Esophagus (tissue), 2 donors: ENCODE measurements around the gene PAGR1. TPM values are rescaled to one million over a fixed set of nuclear protein-coding genes. Genes with fewer than 3 reads are reported as not detected.
"Not testable (repeated sequence)": the region's sequence is repeated elsewhere in the genome, so short reads cannot be mapped to it uniquely, and the experiment has no call there.

Experiments used
- H3K27ac ChIP-seq, 2 donors: one replicate each; pipeline ENCODE4 v1.5.1; 2013; ENCODE audit warnings: low read depth in 2 of 2, mild to moderate bottlenecking in 2 of 2, inconsistent platforms in 1 of 2, low read length in 1 of 2, moderate library complexity in 1 of 2
- H3K27me3 ChIP-seq, 2 donors: one replicate each; pipeline ENCODE4 v1.6.1; 2013; ENCODE audit warnings: low read length in 2 of 2, control low read depth in 1 of 2, mild to moderate bottlenecking in 1 of 2; ENCODE audit not compliant: insufficient read depth in 2 of 2, control insufficient read depth in 1 of 2
- H3K36me3 ChIP-seq, 2 donors: one replicate each; pipeline ENCODE4 v1.6.1; 2013; ENCODE audit warnings: low read length in 1 of 2; ENCODE audit not compliant: control insufficient read depth in 2 of 2, insufficient read depth in 2 of 2
- H3K4me1 ChIP-seq, 2 donors: one replicate each; pipeline ENCODE4 v1.6.1; 2013; ENCODE audit warnings: low read length in 1 of 2; ENCODE audit not compliant: control insufficient read depth in 2 of 2, insufficient read depth in 2 of 2
- H3K4me3 ChIP-seq, 2 donors: one replicate each; pipeline ENCODE4 v1.5.1; 2013; ENCODE audit warnings: low read length in 2 of 2, mild to moderate bottlenecking in 2 of 2, low read depth in 1 of 2, moderate library complexity in 1 of 2
- H3K9me3 ChIP-seq, 2 donors: one replicate each; pipeline ENCODE4 v1.6.1; 2013; ENCODE audit warnings: mild to moderate bottlenecking in 2 of 2, low read depth in 1 of 2, low read length in 1 of 2, moderate library complexity in 1 of 2; ENCODE audit not compliant: control insufficient read depth in 2 of 2, insufficient read depth in 1 of 2
- WGBS, 2 donors: extraction: QIAGEN DNeasy Blood & Tissue Kit; methylation state at CpG; one replicate each; pipeline ENCODE4 v1.1.7; 2013; 5-methylcytosine and 5-hydroxymethylcytosine counted together
- polyA plus RNA-seq, 2 donors: library from polyadenylated mRNA; stranded (reverse); fragments of 200-250 nt; gene quantifications; one replicate each; pipeline ENCODE4 v1.2.3, GENCODE V29; 2013
- donor health status: healthy with polysubstance abuse.
- donor health status: Bipolar disorder and iron deficiency.

PAGR1 gene
- polyA plus RNA-seq, 2 donors, result 23.2 to 32.4 TPM

DNA sequence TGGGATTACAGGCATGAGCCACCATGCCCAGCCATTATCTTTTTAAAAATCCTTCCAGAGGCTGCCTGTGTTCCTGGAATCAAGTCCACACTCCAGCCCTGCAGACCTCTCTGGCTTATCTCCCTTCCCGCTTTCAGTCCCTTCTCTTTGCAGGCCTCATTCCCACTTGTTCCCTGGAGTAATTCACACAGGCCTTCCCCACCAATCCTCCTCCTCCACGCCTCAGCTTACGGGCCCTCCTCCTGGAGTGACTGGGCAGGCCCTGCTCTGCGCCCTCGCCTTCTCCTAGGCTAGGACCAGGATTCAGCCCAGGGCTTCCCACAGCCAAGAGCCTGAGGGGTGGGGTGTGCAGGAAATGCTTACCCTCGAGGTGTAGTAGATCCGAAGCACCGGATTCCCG lies 44.3 kb downstream of the PAGR1 start:
- WGBS, 2 donors, result 87 to 90% methylated on average over 9 of the region's 9 CpGs
- H3K36me3 ChIP-seq, result peaks cover 4 to 23% of the 10 kb centered on the region in 2 donors
- H3K27ac ChIP-seq, result no peak overlapping the region
- no peaks in the 10 kb centered on the region for H3K27me3 ChIP-seq
- no peak overlapping the region for H3K4me3 ChIP-seq
- H3K9me3 ChIP-seq, result no peaks in the 10 kb centered on the region
- H3K4me1 ChIP-seq, result peaks cover 2 to 7% of the 10 kb centered on the region in 2 donors

- WGBS, 2 donors, result 1 to 2% methylated on average over 27 of the region's 27 CpGs
- peak overlapping the region; percentile 82 for H3K27ac ChIP-seq
- peaks cover 4 to 23% of the 10 kb centered on the region in 2 donors for H3K36me3 ChIP-seq
- H3K9me3 ChIP-seq, result no peaks in the 10 kb centered on the region
- peaks cover 2 to 7% of the 10 kb centered on the region in 2 donors for H3K4me1 ChIP-seq
- H3K27me3 ChIP-seq, result no peaks in the 10 kb centered on the region
- peak overlapping the region; percentile 75 to 99 for H3K4me3 ChIP-seq
Measured at GRCh38 chr16:29862383-29862883, 46.5 kb downstream of the PAGR1 start.

DNA sequence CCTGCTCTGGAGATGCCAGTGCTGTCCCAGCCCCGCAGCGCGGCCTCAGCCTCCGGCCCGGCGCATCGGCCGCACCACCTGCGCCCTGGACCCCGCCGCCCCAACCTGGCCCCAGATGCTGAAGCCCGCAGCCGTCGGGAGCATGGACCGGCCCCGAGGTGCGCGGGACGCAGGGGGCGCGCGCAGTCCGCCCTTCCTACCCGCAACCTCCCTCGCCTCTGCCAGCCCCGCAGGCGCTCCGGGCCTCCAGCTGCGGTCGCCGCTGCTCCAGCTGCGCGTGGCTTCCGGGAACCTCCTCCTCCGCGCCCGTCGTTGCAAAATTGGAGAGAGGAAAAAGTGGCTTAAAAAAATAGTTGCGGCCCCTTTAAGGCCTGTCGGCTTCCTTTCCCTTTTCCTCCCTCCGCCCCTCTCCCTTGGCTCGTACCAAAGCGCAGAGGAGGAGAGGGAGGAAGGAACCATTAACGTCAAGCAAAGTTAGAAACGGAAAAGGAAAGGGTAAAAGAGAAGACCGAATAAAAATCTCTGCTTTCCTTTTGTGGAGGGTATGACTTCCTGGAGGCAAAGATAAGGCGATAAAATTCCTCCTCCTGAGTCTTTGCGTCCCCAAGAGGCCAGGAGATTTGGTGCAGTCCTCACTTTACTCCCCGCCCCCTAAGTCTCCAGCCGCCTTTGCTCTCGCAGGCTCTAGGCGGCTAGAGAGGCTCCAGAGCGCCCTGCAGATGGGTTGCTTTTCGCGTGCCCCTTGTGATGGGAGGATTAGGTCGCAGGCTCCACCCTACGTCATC lies 47.1 kb downstream of the PAGR1 start, which contains the start of gene CDIPT:
Gene CDIPT (minus strand): TSS at position 343 of the 785 bp plus-strand sequence. CDS start 369 bp downstream, outside the sequence.
- peaks cover 4 to 23% of the 10 kb centered on the region in 2 donors for H3K36me3 ChIP-seq
- H3K4me1 ChIP-seq, result peaks cover 2 to 7% of the 10 kb centered on the region in 2 donors
- WGBS, 2 donors, result 0 to 1% methylated on average over 53 to 57 of the region's 57 CpGs
- H3K27ac ChIP-seq, result peak within 1 kb of the TSS; percentile 82
- no peaks in the 10 kb centered on the region for H3K27me3 ChIP-seq
- H3K4me3 ChIP-seq, result peak within 1 kb of the TSS; percentile 75 to 99
- no peaks in the 10 kb centered on the region for H3K9me3 ChIP-seq

DNA sequence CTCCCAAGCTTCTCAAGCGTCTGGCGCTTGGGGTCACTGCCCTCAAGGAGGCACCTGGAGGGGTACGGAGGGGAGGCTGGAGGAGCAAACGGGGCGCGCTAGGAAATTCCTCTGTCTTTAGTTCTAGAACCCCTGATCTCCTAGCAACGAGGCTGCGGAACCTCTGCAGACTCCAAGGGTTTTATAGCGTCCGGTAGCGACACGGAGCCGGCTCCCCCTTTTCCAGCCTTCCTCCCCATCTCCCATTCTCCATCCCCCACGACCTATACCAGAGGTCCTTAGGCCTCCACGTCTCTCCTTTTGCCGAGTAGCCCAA lies 47.7 kb downstream of the PAGR1 start:
- WGBS, 2 donors, result 30 to 31% methylated on average over 15 to 16 of the region's 16 CpGs
- H3K27ac ChIP-seq, result peak overlapping the region in 1 of 2 donors; percentile 82
- H3K4me3 ChIP-seq, result peak overlapping the region; percentile 75 to 99

GRCh38 chr16:29864205-29864604 lies 48.3 kb downstream of the PAGR1 start:
- WGBS, 2 donors, result 87 to 90% methylated on average over 9 of the region's 9 CpGs
- Histone ChIP-seq H3K27me3 (no peaks in the 10 kb centered on the region), H3K9me3 (no peaks in the 10 kb centered on the region), H3K27ac (no peak overlapping the region), H3K4me1 (peaks cover 2 to 7% of the 10 kb centered on the region in 2 donors), H3K36me3 (peaks cover 0 to 15% of the 10 kb centered on the region in 2 donors), H3K4me3 (no peak overlapping the region)

More for the DNA sequence above, 47.7 kb downstream of the PAGR1 start:
- Histone ChIP-seq H3K9me3 (no peaks in the 10 kb centered on the region), H3K27me3 (no peaks in the 10 kb centered on the region), H3K36me3 (peaks cover 4 to 21% of the 10 kb centered on the region in 2 donors), H3K4me1 (peaks cover 2 to 7% of the 10 kb centered on the region in 2 donors)

DNA sequence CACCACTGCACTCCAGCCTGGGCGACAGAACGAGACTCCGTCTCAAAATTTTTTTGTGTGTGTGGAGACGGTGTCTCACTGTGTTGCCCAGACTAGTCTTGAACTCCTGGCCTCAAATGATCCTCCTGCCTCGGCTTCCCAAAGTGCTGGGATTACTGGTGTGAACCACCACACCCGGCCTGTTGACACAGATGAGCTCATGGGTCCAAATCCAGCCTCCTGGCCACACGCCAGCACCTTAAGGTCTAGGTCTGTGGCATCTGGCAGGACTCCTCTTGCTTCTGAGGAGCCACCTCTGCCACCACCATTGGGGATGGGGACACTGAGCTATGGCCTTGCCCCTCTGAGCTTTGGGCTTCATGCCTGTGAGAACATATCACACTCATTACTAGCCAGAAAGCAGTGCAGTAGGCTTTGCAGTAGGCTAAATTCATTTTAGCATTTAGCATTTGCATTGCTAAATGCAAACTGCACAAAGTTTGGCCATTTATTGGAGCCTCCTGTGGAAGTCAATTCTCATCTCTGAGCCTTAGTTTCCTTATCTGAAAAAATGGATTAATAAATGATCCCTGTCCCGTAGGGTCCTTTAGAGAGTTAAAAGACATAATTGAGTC lies 52.6 kb downstream of the PAGR1 start:
- H3K4me1 ChIP-seq, result peaks cover 0 to 3% of the 10 kb centered on the region in 2 donors
- H3K27me3 ChIP-seq, result no peaks in the 10 kb centered on the region
- H3K27ac ChIP-seq, result no peak overlapping the region
- H3K4me3 ChIP-seq, result no peak overlapping the region
- H3K36me3 ChIP-seq, result no peaks in the 10 kb centered on the region
- 68% methylated on average over 8 of the region's 8 CpGs for WGBS, 2 donors
- H3K9me3 ChIP-seq, result no peaks in the 10 kb centered on the region

DNA sequence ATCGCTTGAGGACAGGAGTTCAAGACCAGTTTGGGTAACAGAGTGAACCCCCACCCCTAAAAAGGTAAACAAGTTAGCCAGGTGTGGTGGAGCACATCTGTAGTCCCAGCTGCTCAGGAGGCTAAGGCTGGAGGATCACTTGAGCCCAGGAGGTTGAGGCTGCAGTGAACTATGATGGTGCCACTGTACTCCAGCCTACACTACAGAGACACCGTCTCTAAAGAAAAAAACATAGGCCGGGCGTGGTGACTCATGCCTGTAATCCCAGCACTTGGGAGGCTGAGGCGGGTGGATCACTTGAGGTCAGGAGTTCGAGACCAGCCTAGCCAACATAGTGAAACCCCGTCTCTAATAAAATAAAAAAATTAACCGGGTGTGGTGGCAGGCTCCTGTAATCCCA lies 53.1 kb downstream of the PAGR1 start:
- WGBS, 2 donors, result 83 to 86% methylated on average over 8 of the region's 8 CpGs
- not testable (repeated sequence) for H3K4me3 ChIP-seq, H3K4me1 ChIP-seq, H3K27ac ChIP-seq, H3K36me3 ChIP-seq, H3K9me3 ChIP-seq, H3K27me3 ChIP-seq

Other genes with a start within 250 kb of the PAGR1 start
- 1 to 10 TPM; 1.1 to 1.5 TPM for gene SPN, start 152.9 kb upstream of the PAGR1 start, polyA plus RNA-seq
- gene QPRT, start 137.0 kb upstream of the PAGR1 start, polyA plus RNA-seq, result under 1 TPM; 0.28 to 0.56 TPM
- under 1 TPM; 0.33 to 0.55 TPM for gene C16orf54, start 70.2 kb upstream of the PAGR1 start, polyA plus RNA-seq
- gene ZG16, start 37.9 kb upstream of the PAGR1 start, polyA plus RNA-seq, result under 1 TPM in 1 of 2 donors, not detected in 1; 0.02 TPM
- gene KIF22, start 25.4 kb upstream of the PAGR1 start, polyA plus RNA-seq, result 10 to 100 TPM; 43.3 to 57.9 TPM
- gene MAZ, start 9.6 kb upstream of the PAGR1 start, polyA plus RNA-seq, result 100 to 1,000 TPM in 1 of 2 donors, 10 to 100 TPM in 1; 95.9 to 111 TPM
- 1 to 10 TPM; 1.1 to 2.1 TPM for gene PRRT2, start 4.0 kb upstream of the PAGR1 start, polyA plus RNA-seq
- 10 to 100 TPM; 63.3 to 69.4 TPM for gene MVP, start 4.3 kb downstream of the PAGR1 start, polyA plus RNA-seq
- 10 to 100 TPM; 26.7 to 48.3 TPM for gene CDIPT, start 47.1 kb downstream of the PAGR1 start, polyA plus RNA-seq
- gene SEZ6L2, start 83.4 kb downstream of the PAGR1 start, polyA plus RNA-seq, result under 1 TPM; 0.35 to 0.45 TPM
- under 1 TPM; 0.31 to 0.39 TPM for gene ASPHD1, start 84.3 kb downstream of the PAGR1 start, polyA plus RNA-seq
- 10 to 100 TPM; 10.1 to 15.5 TPM for gene KCTD13, start 110.1 kb downstream of the PAGR1 start, polyA plus RNA-seq
- 10 to 100 TPM; 61.1 to 83.4 TPM for gene TMEM219, start 145.9 kb downstream of the PAGR1 start, polyA plus RNA-seq
- gene TAOK2, start 157.7 kb downstream of the PAGR1 start, polyA plus RNA-seq, result 10 to 100 TPM; 15.6 to 30.2 TPM
- 1 to 10 TPM; 6.3 to 9.7 TPM for gene HIRIP3, start 179.5 kb downstream of the PAGR1 start, polyA plus RNA-seq
- 10 to 100 TPM; 46.4 to 82.1 TPM for gene INO80E, start 180.1 kb downstream of the PAGR1 start, polyA plus RNA-seq
- gene DOC2A, start 194.9 kb downstream of the PAGR1 start, polyA plus RNA-seq, result 1 to 10 TPM in 1 of 2 donors, under 1 TPM in 1; 0.69 to 3.0 TPM
- gene C16orf92, start 207.0 kb downstream of the PAGR1 start, polyA plus RNA-seq, result not detected
- under 1 TPM; 0.04 to 0.16 TPM for gene TLCD3B, start 215.1 kb downstream of the PAGR1 start, polyA plus RNA-seq
- 1,000 to 10,000 TPM; 1,266 to 1,398 TPM for gene ALDOA, start 249.6 kb downstream of the PAGR1 start, polyA plus RNA-seq